Stimulated activated CD4-positive, alpha-beta T cell treated with anti-CD3 and anti-CD28 coated beads, Interleukin-4, amount 100 ng/mL, for 24 hours (primary cell): Measurements from ENCODE around the gene ALPI.

Experiments used
- DNase-seq: peaks from one replicate; pipeline ENCODE4 v3.0.0-alpha.2; 2020

The ALPI gene

DNA sequence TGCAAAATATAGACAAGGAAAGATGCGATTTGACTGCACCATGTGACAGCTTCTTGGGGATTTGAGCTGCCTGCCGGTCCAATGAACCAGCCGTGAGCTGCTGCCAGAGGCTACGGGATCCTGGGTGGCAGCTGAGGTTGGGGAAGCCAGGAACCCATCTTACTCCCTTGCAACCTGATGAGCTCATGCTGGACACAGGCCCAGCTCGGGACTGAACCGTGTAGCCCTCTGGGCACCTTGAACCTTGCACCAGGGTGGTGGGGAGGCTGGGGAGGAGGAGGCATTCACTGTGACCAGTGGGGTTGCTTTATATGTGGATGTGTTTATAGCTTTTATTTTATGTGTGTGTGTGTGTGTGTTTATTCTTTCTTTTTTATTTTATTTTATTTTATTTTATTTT, 9.1 kb downstream of the ALPI start:
- DNase-seq, result no peak

- no peak for DNase-seq
Observed at GRCh38 chr2:232466221-232466620, 10.3 kb downstream of the ALPI start.

- no peak for DNase-seq
Observed at GRCh38 chr2:232473467-232473890, 17.5 kb downstream of the ALPI start.

- no peak for DNase-seq
Observed at GRCh38 chr2:232476045-232476444, 20.1 kb downstream of the ALPI start.

DNA sequence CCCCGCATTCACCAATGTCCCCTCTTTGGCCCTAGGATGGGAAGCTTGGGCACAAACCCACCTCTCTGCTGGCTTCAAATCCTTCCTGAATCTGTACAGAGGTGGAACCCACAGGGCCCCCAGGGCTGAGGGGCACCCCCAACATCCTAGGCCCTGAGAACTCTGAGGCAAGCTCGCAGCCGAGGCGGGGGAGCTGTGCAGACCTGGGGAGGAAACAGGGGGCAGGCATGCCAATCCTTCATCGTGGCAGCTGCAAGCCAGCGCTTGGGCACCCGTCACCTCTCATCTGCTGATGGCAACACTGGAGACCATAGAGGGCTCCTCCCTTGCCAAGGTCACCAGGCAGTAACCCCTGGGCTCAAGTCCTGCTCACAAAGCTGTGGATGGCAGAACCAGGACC, 20.8 kb downstream of the ALPI start:
- DNase-seq, result no peak

DNA sequence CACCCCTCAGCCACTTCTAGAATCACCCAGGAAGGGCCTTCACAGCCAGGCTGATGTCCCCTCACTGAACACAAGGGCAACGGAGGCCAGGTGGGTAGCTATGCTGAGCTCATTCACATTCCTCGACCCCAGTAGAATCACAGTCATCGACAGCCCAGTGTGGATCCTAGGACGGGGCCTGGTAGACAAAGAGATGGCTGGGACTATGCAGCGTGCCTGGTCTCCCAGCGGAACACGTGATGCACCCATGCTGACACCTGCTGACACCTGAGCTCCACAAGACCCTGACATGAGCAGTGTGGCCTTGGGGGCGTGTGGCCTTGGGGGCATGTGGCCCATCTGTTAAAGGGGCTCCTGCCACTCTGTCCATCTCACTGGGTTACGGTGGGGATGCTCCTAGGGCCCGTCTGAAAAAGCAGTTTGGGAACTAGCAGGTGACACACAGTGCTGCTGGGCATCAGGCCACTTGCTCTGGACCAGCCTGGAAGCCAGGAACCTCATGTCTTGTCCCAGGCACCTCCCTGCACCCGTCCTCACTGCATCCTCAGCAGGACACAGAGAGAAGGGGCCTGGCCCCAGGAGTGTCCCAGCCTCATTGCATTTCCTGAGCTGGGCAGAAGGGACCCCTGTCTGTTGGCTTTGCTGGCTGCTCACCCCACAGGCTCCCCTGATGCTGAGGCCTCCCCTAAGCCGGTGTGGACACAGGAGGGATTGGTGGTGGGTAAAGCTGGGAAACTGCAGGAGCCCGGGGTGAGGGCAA, 22.0 kb downstream of the ALPI start:
- DNase-seq, result no peak

DNA sequence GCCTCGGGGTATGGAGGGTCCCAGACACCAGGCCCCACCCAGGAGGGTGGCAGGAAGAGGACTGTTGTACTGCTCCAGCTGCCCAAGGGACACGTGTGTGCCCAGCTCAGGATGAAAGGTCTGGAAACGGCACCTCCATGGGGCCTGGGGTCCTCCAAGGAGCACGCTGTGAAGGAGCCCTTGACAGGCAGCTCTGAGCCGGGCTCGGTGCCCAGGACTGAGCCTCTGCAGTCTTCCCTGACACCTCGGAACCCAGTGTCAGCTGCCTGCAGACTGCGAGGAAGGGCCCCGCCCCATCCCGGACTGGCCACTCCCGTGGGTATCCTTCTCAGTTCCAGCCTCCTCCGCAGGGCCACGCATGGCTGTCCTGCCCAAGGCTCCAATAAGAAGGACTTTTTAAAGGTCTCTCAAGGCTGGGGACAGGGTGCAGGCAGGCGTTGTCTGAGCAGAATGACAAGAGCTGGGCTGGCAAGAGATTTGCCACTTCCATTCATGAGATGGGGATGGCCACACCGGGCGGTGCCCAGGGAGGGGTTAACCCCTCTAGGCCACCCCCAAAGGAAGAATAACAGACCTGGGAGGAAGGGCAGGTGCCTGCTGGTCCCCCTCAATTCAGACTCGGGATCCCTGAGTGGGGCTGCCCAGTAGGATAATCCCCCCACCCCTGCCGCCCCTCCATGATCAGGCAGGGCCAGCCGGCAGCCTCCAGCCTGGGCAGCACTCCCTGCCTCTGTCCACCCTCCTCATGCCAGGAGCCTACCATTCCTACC, 22.8 kb downstream of the ALPI start:
- DNase-seq, result no peak

GRCh38 chr2:232479341-232480200, 23.6 kb downstream of the ALPI start:
- no peak for DNase-seq

DNA sequence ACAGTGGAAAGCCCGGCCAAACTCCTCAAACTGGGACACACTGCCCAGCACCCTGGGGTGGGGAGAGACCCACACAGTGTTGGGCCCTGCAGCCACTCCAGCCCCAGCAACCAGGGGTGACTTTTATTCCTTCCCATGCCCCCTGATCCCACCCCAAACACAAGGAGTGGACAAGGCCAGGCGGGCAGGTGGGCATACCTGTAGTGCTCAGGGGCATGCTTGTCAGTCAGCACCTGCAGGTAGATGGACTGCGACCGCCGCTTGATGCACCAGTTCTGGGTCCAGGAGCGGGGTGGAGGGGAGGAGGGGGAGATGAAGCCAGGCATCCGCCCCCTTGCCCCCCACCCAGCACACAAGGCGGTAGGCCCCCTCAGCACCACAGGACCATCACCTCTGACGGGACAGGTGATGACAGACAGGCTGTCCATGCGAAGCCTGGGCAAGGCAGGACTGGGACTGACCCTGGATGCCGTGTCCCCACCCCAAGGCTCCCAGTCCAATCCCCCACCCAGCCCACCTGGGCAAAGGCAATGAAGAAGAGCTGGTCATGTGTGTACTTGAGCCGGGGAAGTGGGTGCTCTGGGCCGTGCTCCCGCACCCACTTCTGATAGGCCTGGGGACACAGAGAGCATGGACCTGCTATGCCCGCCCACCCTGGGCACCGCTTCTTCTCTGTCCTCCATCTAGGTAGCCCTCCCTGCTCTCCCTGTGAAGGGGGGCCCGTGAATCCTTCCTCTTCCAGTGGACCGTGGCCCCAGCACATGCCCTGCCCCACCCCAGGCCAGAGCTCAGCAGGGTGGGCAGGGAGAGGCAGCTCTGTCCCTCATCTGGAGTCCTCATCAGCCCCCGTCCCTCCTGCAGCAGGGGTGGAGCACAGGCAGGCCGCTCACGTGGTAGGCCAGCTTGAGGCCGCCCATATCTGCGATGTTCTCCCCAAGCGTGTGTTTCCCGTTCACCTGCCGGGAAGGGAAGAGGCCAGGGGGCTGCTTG, 24.5 kb downstream of the ALPI start:
- no peak for DNase-seq

DNA sequence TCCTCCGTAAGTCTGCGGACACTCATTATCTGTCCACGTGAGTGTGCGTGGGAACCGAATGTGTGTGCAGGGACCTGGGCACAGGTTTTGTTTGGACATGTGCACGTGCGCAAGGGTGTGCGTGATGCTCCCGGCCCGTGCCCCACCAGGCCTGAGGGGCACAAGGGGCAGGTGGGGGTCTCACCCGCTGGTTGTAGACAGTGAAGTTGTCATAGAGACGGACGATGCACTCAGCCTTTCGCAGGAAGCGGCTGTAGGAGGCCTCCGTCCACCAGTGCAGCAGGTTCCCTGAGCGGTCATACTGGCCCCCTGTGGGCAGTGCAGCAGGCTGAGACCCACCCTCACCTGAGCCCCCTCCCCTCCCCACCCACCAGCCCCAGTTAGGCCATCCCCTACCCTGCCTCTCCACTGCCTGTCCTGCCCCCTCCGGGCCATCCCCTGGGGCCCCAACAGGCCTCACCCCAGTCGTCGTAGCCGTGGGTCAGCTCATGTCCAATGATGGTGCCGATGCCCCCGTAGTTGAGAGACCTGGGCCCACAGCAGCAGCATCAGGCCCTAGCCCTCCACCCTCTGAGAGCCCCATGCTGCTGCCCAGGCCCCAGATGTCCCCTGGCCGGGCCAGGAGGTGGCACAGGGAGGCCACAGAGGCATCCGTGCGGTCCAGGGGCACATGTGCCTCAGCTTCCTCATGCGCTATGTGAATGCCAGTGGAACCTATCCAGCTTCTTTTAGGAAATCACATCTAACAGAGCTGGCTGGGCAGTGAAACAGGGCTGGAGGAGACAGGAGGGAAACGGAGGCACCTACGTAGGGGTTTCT, 25.6 kb downstream of the ALPI start:
- no peak for DNase-seq

DNA sequence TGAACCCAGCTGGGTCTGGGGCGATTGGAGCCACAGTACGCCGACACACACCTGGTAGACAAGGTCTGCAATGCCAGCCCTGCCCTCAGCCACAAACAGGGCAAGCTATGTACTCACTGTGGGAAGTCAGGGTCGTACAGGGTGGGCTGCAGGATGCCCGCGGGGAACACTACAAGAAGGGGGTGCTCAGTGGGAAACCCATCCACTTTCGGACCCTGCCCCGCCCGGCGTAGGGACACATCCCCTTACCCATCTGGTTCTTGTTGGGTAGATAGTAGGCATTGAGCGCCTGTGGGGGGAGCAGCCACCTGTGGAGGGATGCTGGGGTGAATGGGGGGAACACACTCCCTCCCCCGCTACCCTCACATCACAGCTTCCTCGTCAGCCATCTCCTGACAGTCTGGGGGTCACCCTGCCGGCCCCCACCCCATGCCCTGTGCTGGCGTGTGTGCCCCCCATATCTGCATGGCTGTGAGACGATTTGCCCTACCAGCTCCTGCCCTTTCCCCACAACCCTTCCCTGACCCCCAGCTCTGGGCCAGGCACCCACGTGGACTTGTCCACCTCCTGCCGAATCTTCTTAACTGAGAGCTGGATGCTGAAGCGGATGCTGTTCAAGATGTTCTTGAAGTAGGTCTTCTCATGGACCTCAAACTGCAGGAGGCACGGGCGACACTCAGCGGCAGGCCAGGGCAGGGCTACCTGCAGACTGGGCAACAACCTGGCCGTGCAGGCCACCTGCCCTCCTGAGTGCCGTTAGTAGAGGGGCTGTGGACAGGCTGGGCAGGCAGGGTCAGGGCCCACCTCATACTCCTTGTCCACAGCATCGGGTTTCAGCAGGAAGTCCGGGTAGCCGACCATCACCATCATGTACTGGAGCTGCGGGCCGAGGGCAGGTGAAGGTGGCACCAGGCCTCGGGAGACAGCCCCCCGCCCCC, 26.6 kb downstream of the ALPI start:
- no peak for DNase-seq

GRCh38 chr2:232483311-232483922, 27.5 kb downstream of the ALPI start:
- DNase-seq, result no peak

- DNase-seq, result no peak
Observed at GRCh38 chr2:232483923-232484627, 28.1 kb downstream of the ALPI start.

GRCh38 chr2:232484628-232485347, 28.8 kb downstream of the ALPI start:
- DNase-seq, result no peak

- DNase-seq, result no peak
Observed at GRCh38 chr2:232485348-232485756, 29.4 kb downstream of the ALPI start.

DNA sequence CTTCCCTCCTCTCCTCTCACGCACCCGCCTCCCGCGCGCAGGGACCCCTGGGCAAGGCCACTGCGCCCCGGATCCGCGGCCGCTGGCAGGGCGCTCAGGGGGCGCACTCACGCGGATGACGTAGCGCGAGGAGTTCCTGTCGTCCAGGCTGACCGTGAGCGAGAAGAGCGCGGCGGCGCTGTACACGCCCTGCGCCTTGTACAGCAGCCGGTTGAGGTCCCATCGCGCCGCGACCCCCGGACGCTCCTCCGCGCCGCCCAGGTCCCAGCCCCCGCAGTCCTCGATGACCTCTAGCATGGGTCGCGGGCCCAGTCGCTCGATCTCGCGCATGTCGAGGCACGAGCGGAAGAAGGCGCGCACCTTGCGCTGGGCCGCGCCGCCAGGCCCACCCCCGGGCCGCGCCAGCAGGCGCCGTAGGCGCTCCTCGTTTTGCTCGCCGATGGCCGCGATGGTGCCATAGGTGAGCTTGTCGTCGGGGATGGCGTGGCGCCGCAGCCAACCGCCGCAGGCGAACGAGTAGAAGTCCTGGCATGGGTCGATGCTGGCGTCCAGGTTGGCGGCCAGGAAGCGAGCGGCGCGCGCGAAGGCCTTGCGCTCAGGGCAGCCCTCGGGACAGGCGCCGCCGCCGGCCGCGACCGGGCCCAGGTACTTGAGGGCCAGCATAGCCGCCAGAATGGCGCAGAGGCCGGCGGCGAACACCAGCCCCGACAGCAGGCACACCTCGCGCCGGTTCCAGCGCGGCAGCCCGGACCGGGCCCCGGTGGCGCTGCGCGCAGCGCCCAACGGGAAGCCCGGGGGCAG, 30.0 kb downstream of the ALPI start:
- no peak for DNase-seq
